Inflammatory macrophage treated with lipopolysaccharide for 4 hours (primary cell): ENCODE data around the gene AGAP1.

ENCODE experiments used
- DNase-seq: peaks from one replicate; pipeline ENCODE4 v3.0.0-alpha.2; 2020

AGAP1 gene

DNA sequence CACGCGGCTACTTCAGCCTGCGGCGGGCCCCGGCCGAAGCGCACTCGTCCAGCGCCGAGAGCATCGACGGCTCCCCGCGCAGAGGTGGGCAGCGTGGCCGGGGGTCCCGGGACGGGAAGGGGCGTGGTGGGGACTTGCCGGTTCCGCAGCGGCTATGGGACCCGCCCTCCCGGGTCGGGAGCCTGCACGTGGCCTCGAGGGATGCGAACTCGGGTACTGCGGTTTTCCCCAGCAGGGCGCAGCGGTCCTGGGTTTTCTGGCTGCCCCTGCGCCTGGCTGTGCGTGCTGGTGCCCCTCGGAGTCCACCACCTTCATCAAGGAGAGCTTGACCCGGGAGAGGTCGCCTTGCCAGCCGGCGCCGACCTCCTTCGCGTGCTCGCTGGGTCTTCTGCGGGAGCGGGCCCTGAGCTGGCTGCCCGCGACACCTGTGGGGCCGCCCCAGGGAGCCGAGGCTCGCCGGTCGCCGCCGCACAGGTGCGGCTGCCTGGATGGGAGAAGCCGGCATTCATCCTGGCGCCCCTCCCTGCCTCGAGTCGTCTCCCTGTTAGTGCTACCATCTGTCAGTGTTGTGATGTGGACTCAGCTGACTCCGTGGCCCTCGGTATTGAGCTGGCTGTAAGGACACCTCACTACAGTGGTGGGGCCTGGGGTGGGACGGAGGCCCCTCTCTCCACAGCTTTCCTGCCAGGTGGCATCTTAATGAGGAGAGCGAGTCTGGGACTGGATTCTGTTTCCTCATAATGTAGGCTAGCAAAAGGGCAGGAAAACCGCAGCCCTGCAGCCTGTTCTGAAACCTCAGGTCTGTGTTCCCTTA, 177.3 kb downstream of the AGAP1 start:
- DNase-seq = no peak

GRCh38 chr2:235672720-235673119, 178.9 kb downstream of the AGAP1 start:
- no peak for DNase-seq

- DNase-seq = no peak
Observed at GRCh38 chr2:235674146-235674545, 180.3 kb downstream of the AGAP1 start.

DNA sequence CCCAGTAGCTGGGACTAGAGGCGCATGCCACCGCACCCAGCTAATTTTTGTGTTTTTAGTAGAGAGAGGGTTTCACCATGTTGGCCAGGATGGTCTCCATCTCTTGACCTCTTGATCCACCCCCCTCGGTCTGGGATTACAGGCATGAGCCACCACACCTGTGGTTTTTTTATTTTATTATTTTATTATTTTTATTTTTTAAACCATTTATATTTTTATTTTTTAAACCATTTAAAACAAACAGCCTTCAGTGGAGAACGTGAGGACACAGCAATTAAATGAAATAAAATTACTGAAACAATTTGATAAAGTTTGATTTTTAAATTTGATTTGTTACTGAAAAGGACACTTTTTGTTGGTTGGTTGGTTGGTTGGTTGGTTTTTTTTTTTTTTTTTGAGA, 181.0 kb downstream of the AGAP1 start:
- DNase-seq = no peak

- no peak for DNase-seq
Observed at GRCh38 chr2:235675678-235676535, 182.1 kb downstream of the AGAP1 start.

GRCh38 chr2:235676536-235676799, 182.6 kb downstream of the AGAP1 start:
- no peak for DNase-seq

DNA sequence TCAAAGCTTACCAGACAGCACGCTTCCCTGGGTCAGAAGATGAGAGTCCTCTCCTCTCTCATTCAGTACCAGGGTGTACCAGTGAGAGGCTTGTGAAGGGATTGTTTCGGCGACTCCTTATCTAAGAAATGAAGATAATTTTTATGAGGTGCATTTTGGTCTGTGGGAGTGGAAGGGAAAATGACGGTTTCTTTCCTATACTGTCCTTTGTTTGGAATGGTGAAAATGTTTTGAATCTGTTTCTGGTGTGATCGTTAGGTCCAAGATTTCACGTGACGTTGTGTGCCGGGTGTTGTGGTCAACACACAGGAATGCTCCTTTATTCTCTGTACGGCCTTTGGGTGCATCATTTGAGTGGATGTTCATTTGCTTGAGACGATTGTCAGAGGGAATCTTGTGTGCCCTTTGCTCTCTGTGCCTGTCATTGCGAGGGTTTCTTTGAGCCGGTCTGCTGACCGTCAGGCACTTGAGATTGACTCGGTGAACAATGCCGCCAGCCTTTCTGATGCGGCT, 183.5 kb downstream of the AGAP1 start:
- no peak for DNase-seq

GRCh38 chr2:235677937-235678336, 184.1 kb downstream of the AGAP1 start:
- no peak for DNase-seq

DNA sequence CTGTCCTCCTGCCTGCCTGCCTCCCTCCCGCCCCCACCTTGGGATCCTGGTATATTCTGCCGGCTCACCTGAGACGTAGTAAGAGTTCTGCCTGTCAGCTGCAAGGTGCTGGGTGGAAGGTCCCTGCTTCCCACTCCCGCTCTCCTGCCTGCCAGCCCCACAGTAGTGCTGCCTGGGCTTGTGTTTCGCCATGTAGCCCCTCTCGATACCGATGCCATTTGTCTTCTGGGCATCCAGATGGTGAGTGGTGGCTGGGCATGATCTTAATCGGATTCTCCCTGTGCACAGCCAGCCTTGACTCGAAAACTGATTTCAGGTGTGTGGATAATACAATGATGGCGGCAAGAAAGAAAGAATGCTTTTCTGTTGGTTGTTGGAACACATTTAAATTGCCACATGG, 184.9 kb downstream of the AGAP1 start:
- no peak for DNase-seq

DNA sequence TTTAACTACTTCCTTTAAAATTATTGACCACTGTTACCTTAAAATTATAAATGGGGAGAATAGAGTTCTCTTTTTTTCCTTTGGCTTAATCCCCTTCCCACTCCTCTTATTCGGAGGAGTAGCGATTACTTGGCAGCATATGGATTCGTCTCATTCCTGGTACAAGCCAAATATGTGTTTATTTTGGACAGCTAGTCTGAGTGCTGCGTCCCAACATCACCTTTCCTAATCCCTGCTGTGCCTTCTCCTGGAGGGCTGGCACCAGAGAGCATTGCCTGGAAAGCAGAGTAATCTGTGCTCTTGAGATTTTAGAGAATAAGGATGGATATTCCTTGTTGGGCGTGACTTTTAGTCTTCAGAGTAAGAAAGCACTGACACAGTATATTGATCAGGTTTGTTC, 185.6 kb downstream of the AGAP1 start:
- no peak for DNase-seq

GRCh38 chr2:235685024-235685721, 191.3 kb downstream of the AGAP1 start:
- no peak for DNase-seq

DNA sequence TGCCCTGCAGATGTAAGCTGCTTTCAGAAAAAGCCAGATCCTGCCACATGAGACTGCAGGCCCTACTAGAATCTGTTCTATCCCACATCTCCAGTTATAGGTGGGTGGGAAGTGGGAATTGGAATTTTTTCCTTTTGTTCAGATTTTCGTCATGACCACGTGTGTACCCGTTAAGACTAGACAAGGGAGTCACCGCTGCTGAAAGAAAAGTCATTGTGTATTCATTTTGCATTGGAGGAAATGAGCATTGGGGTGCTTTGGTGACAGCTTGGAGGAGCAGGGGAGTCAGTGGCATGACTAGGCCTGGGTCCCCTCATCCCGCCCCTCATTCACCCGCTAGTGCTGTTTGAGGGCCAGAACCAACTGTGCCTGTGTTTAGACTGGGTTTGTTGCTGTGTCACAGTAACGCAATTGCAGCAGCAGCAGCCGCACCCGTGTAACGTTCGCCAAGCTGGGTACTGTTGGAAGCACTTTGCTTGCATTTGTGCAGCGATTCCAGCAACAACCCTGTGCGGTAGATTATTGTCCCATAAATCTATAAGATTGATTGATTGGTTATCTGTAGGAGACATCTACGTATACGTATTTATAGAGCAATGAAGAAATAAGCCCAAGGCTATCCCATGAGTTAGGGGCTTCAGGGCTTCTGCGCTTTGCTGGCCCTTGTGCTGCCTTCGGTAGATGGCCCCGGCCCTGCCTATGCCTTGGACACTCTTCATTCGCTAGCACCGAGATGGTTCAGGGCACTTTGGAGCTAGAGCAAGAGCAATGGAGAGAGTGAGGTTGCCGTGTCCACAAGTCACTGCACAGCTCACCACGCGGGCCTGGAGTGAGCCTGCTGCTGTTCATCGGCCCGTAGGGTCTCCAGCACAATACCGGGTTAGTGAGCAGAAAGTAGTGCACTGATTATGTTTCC, 194.9 kb downstream of the AGAP1 start:
- no peak for DNase-seq

GRCh38 chr2:235689427-235689853, 195.6 kb downstream of the AGAP1 start:
- no peak for DNase-seq

DNA sequence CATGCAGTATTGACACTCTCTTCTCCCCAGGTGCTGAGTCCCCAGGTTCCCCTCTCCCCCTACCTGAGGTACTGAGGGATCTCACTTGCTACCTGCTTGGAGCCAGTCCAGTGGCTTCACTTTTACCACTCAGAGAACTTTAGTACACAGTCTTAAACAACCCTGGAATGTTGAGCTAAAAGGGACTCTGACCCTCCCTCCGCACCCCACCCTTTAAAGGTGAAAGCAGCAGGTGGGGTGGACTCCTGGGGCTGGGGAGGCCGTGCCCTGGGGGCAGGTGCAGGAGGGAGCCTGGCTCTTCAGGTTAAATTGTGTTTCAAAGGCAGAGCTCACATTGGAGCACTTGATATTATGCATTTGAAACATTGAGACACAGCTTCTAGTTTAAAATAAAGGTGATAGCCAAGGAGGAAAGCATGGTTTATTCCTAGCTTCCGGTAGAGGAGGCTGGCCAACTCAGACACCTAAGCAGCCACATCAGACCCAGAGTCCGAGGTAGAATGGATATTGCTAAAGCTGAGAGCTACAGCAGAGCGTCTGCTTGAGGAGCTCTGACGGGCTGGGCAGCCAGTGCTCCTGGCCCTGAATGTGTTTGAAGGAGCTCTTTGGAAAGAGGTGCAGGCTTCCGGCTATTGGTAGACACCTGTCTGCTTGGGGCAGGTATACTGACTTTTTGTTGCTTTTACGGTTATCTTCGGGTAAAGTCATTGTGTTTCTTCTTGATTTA, 196.4 kb downstream of the AGAP1 start:
- no peak for DNase-seq

DNA sequence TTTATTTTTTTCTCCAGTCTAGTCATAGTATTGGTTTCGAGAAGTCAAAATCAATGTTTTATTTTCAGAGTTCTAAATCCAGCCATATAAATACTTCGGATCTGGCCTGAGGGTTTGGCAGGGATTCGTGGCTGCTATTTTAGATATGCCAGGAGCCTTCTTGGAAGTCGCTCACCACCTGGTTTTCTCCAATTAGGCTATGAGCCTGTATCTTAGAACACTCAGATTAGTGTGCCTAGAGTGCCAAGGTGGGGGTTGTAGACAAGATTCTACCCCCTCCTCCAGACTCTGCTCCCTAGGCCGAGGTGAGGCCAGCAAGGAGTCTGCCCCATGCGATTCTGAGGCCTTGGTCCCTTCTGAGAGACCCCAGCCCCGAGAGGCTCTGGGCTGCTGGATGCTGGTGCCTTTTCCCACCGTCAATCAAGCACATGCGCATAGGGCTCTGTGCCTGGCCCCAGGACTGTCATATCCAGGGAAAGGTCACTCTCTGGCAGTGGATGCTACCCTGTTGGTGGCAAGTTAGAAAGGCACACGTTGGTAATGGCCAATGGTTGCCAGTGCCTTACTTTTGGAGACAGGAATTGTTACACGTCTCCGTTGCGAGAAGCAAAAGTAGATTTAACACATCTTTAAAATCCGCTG, 197.1 kb downstream of the AGAP1 start:
- DNase-seq = no peak

DNA sequence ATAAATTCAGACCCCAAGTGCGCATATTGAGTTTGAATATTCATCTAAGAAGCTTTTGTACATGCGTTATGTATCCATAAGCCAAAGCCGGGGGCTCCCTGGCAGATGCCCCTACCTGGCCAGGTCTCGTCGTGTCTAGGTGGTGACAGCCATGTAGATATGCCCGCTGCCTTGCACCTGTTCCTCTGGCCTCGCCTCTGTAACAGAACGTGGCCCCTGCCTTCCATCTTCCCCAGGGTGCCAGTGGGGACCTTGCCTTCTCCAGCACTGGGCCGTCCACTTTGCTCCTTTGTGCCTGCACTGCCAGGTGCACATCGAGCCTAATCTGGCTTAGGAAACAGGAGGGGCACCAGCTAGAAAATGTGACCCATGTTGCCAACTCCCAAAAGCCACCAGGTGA, 198.2 kb downstream of the AGAP1 start:
- DNase-seq = no peak

GRCh38 chr2:235692671-235693171, 198.9 kb downstream of the AGAP1 start:
- DNase-seq = no peak

- no peak for DNase-seq
Observed at GRCh38 chr2:235693279-235693678, 199.4 kb downstream of the AGAP1 start.

DNA sequence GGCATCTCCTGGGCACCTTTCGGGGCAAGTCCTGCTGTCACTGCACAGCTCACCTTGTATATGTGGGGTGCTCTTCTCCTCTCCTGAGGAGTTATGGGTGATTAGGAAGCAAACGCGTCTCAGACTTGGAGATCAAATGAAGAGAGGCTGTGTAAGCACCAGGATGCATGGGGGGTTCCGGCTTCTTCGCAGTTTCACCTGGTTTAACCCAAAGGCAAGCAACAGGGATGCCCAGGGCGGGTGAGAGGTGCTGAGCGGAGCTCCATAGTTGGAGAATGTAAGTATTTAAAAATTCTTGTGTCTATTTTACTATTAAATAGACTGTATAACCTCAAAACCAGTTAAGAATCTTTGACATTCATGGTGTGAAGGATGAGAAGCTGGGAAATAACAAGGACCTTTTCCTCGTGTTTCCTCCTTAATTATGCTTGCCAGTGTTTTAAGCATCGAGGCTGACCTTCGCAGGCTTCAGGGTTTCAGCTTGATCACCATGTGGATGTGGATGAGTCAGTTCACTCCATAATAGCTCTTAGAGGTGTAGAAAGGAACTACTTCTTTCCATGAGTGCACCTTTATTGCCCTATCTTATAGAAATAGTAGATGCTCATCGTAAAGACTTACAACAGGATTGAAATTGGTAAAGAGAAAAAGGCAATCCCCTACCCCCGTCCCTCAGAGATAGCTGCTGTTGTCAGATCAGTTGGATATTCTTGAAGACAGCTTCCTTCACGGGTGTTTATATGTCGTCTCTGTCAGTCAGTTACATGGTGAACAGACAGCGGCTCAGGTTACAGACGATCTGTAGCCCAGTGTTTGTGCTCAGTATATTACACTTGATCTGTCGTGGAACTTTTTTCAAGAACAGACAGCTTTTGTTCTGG, 201.1 kb downstream of the AGAP1 start:
- no peak for DNase-seq

- no peak for DNase-seq
Observed at GRCh38 chr2:235695602-235695895, 201.7 kb downstream of the AGAP1 start.
